COLO829 (cell line): Measurements from ENCODE around the gene CORIN.
"Not testable (repeated sequence)": the region's sequence is repeated elsewhere in the genome, so short reads cannot be mapped to it uniquely, and the experiment has no call there.

Experiments used
- DNase-seq: peaks from one replicate; pipeline ENCODE4 v3.0.0; 2012; ENCODE audit warnings: low spot score

The CORIN gene

DNA sequence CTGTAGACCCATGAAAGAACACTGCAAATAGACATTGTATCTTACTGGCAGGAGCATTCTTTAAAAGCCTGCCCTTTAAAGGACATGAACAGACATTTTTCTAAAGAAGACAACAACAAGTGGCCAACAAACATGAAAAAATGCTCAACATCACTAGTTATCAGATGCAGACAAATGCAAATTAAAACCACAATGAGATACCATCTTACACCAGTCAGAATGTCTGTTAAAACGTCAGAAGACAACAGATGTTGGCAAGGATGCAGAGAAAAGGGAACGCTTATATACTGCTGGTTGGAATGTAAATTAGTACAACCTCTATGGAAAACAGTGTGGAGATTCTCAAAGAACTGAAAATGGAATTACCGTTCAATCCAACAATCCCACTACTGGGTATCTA is 275.6 kb downstream of the CORIN start:
- no peak for DNase-seq

- no peak for DNase-seq
These were observed 276.5 kb downstream of the CORIN start for GRCh38 chr4:47561331-47561730.

DNA sequence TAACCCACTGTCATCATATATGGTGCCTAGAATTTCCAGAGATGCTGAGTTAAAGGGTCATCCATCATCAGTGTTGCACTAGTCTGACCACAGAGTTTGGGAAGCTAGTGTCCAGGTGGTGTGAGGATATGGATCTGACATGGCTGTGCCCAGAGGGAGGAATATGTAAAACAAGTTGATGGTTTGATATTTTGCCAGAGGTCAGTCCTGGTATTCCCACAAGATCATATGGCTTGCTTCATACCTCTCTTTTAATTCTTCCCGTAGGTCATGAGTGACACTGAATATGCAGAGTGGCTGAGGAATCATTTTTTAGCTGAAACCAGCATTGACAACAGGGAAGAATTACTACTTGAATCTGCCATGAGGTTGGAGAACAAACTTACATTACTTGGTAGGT is 277.2 kb downstream of the CORIN start:
- DNase-seq, result no peak

DNA sequence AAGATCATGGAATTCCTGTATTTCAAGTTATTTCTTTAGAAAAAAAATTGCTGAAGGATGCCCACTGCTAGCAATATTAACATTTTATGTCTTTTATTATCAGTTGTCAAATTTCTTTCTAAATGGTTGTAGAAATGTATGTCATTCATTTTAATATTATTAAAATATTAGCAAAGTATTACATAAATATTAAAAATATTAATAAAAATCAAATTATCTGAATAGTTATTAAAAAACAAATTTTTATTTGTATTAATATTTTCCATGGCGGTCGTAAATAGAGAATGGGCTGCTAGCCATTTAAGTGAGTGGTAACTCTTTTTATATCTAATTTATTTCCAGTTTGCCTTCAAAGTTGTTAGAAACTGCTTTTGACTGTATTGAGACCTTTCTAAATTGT is 280.6 kb downstream of the CORIN start:
- no peak for DNase-seq

GRCh38 chr4:47555920-47556319 is 281.9 kb downstream of the CORIN start:
- not testable (repeated sequence) for DNase-seq

DNA sequence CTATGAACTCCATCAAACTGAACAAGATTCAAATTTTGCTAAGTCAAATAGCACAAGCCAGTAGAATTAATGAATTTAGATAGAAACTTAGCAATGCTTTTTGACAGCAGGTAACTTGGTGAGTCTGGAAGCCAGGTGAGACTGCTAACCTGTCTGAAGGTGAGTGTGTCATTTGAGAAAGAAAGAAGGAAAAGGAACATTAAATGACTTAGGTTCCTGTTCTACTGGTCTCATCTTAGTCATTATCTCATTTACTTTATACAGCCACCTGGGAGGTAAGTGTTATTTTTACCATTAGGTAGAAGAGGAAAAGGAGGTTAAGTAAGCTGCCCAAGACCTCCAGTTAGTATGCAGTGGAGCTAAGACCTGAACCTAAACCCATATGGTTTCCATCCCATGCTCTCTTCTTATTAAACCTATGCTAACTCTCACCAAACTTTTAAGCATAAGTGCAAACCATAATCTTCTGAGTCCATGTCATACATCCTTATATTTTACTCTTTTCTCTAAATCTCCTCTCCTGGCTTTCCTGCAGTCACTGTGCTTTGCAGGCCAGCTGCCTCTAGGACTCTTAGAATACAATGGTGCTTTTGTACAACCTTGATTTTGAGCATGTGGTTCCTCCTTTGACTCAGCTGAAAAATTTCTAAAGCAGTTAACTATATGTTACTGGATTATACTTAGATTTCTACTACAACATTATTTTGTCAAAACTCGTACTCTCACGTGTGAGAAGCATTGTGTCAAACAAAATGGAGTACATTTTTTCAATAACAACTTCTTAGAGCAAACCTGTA is 284.3 kb downstream of the CORIN start:
- DNase-seq, result peak; percentile 58

- DNase-seq, result no peak
These were observed 286.2 kb downstream of the CORIN start for GRCh38 chr4:47551682-47552081.

DNA sequence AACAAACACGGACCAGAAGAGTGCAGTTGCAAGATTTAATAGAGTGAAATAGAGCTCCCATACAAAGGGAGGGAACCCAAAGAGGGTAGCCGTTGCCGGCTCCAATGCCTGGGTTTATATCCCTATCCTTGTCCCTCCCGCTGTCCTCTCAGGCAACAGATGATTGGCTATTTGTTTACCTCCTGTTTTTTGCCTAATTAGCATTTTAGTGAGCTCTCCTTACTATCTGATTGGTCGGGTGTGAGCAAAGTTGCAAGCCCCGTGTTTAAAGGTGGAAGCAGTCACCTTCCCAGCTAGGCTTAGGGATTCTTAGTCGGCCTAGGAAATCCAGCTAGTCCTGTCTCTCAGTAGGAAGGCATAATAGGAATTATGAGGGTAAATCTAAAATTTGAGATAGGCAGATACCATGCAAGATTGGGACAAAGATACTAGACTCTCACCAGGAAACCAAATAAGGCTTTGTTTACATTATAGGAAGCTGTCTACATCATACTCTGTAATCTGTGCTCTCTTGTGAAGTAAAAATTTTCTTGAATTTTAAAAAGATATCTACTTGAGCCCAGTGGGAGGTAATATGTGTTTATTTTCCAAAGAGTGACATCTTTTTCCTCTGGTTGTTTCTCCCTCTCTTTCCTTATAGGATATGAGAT is 286.8 kb downstream of the CORIN start:
- no peak for DNase-seq

- DNase-seq, result not testable (repeated sequence)
These were observed 287.5 kb downstream of the CORIN start for GRCh38 chr4:47550357-47550756.
